T-helper 1 cell treated with Interleukin-12 subunit alpha and Interleukin-12 subunit beta and Interleukin-4 antibody, amounts not matched to agents 30 ng/mL and 1 ng/mL, for 36 hours (primary cell): ENCODE results near the gene SYNCRIP. TPM values are rescaled to one million over a fixed set of nuclear protein-coding genes. Genes with fewer than 3 reads are reported as not detected.
"Not testable (repeated sequence)": the region's sequence is repeated elsewhere in the genome, so short reads cannot be mapped to it uniquely, and the experiment has no call there.

Experiments used
- intact Hi-C: fragments of 100-400 bp; cut with micrococcal nuclease; formaldehyde crosslinking; loops from one replicate; pipeline ENCODE4 v1.15.1; 2024
- total RNA-seq: library from RNA; stranded (reverse); gene quantifications from 2 replicates; pipeline ENCODE4 v1.2.3, GENCODE V29; 2022

The SYNCRIP gene
- total RNA-seq, 1 donor from 2014 or later: 129 TPM

GRCh38 chr6:85602100-85602499 is 40.6 kb downstream of the SYNCRIP start:
- intact Hi-C loops: no loop called here

- intact Hi-C loops: no loop called here
Measured at GRCh38 chr6:85600713-85601313, 41.9 kb downstream of the SYNCRIP start.

- intact Hi-C loops: loop anchor here (1.0 to 5.0 kb wide), 6 partner anchors 15 to 1367 kb away; partner anchors contain the start of genes CEP162 and NT5E
Measured at GRCh38 chr6:85594197-85594930, 48.3 kb downstream of the SYNCRIP start.

GRCh38 chr6:85593438-85594196 is 49.1 kb downstream of the SYNCRIP start, which contains the start of gene SNX14:
SNX14 (minus strand) TSS chr6:85593858; CDS start chr6:85593718, 140 bp downstream.
- intact Hi-C loops: loop anchor here (1.0 to 5.0 kb wide), 7 partner anchors 16 to 1366 kb away; partner anchors contain the start of genes CEP162 and NT5E

GRCh38 chr6:85592033-85592432 is 50.7 kb downstream of the SYNCRIP start:
- intact Hi-C loops: loop anchor here (5.0 kb wide), 1 partner anchor 1365 kb away; the partner anchor contains the start of gene CEP162

- intact Hi-C loops: loop anchor here (5.0 kb wide), 1 partner anchor 1364 kb away; the partner anchor contains the start of gene CEP162
Measured at GRCh38 chr6:85591207-85591606, 51.5 kb downstream of the SYNCRIP start.

GRCh38 chr6:85585741-85586140 is 56.9 kb downstream of the SYNCRIP start:
- intact Hi-C loops: no loop called here

GRCh38 chr6:85582832-85583231 is 59.9 kb downstream of the SYNCRIP start:
- intact Hi-C loops: not testable (repeated sequence)

GRCh38 chr6:85581572-85581971 is 61.1 kb downstream of the SYNCRIP start:
- intact Hi-C loops: no loop called here

GRCh38 chr6:85580878-85581267 is 61.8 kb downstream of the SYNCRIP start:
- intact Hi-C loops: no loop called here

- intact Hi-C loops: no loop called here
Measured at GRCh38 chr6:85580118-85580877, 62.4 kb downstream of the SYNCRIP start.

- intact Hi-C loops: no loop called here
Measured at GRCh38 chr6:85579581-85579980, 63.1 kb downstream of the SYNCRIP start.

GRCh38 chr6:85576476-85576875 is 66.2 kb downstream of the SYNCRIP start:
- intact Hi-C loops: no loop called here

- intact Hi-C loops: no loop called here
Measured at GRCh38 chr6:85574932-85575598, 67.6 kb downstream of the SYNCRIP start.

- intact Hi-C loops: no loop called here
Measured at GRCh38 chr6:85569323-85569722, 73.4 kb downstream of the SYNCRIP start.

- intact Hi-C loops: no loop called here
Measured at GRCh38 chr6:85568411-85568810, 74.3 kb downstream of the SYNCRIP start.

GRCh38 chr6:85565736-85566135 is 77.0 kb downstream of the SYNCRIP start:
- intact Hi-C loops: no loop called here

- intact Hi-C loops: not testable (repeated sequence)
Measured at GRCh38 chr6:85564223-85564622, 78.5 kb downstream of the SYNCRIP start.
